ENCODE measurements around the gene AKAP8L.
A peak's percentile ranks its signal among the peaks of the same experiment; 100 is the strongest.

Gene AKAP8L

DNA sequence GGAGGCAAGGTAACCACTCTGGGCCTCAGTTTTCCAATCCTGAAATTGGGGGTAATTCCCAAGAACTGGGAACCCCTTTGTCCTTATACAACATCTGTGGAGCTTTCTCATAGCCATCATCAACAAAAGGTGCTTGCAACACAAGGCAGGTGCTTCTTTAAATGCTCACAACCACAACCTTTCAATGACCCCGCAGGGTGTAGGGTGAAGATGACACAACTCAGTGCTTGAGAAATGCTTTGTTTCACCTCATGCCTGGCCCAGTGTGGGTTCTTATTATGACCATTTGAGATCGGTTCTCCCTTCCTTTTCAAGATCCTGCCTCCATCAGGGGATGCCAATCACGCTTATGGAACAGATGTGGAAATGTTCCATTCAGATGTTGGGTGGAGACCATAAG is 22.5 kb upstream of the AKAP8L start:
- DNase-seq (ENCODE audit: extremely low read depth, low read depth) = no peak
- TF ChIP-seq CTCF (IDR thresholded peaks at IDR 0.05; ENCODE audit: low read depth, low read length) = no peak

DNA sequence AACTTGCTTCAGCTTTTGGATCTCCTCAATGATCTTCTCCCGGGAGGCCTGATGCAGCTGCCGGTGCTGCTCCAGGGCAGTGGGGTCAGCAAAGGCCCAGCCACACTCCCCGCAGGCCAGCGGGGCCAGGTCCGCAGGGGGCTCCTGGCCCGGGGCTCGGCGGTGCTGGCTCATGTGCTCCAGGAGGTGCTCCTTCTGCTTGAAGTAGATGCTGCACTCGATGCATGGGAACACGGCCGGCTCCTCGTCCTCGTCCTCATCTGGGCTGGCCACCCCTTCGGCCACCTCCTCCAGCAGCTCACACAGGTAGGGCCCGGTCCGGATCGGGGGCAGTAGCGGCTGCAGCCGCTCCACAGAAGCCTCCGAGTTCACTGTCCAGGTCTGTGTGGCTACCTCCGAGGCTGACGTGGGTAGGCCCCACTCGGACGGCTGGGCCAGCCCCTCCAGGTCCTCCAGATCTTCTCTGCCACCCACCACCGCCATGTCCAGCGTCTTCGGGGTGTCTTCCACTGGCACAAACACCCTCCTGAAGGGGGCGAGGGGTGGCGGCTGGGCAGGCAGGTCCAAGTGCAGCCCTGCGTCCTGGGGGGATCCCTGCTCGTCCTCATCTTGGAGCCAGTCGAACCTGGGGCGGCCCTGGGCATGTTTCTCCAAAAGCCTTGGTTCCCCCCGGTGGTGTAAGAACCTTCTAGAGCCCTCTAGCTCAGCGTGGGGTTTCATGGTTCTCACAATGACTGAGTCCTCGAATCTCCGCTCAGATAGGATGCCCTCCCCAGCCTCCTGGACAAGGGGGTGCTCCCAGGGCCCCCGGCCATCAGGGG is 21.2 kb upstream of the AKAP8L start:
- DNase-seq (ENCODE audit: extremely low read depth, low read depth) = no peak
- TF ChIP-seq CTCF (IDR thresholded peaks at IDR 0.05; ENCODE audit: low read depth, low read length) = no peak

- TF ChIP-seq CTCF (IDR thresholded peaks at IDR 0.05; ENCODE audit: low read depth, low read length) = no peak
- no peak for DNase-seq (ENCODE audit: extremely low read depth, low read depth)
These were observed 20.5 kb upstream of the AKAP8L start for GRCh38 chr19:15439078-15439799.

GRCh38 chr19:15438577-15438976 is 19.8 kb upstream of the AKAP8L start:
- no peak for TF ChIP-seq CTCF (IDR thresholded peaks at IDR 0.05; ENCODE audit: low read depth, low read length)
- DNase-seq (ENCODE audit: extremely low read depth, low read depth) = no peak

GRCh38 chr19:15438124-15438496 is 19.3 kb upstream of the AKAP8L start:
- no peak for DNase-seq (ENCODE audit: extremely low read depth, low read depth)
- no peak for TF ChIP-seq CTCF (IDR thresholded peaks at IDR 0.05; ENCODE audit: low read depth, low read length)

GRCh38 chr19:15437355-15438123 is 18.8 kb upstream of the AKAP8L start:
- DNase-seq (ENCODE audit: extremely low read depth, low read depth) = no peak
- peak; percentile 31 for TF ChIP-seq CTCF (IDR thresholded peaks at IDR 0.05; ENCODE audit: low read depth, low read length)

DNA sequence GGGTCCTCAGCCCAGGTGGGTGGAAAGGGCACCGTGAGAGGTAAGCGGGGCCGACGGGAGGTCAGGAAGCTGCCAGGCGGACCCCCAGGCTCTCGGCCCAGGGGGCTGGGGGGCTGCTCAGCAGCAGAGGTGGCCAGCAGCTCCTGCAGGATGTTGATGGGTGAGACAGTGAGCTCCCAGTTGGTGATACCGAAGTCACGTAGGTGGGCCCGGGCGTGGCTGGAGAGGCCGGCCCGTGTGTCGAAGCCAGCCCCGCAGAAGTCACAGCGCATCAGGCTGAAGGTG is 18.0 kb upstream of the AKAP8L start:
- DNase-seq (ENCODE audit: extremely low read depth, low read depth) = no peak
- no peak for TF ChIP-seq CTCF (IDR thresholded peaks at IDR 0.05; ENCODE audit: low read depth, low read length)
